Breast epithelium (tissue), 4 donors: ENCODE measurements around the gene TCL1A. TPM values are rescaled to one million over a fixed set of nuclear protein-coding genes. Genes with fewer than 3 reads are reported as not detected.
"Not testable (repeated sequence)": the region's sequence is repeated elsewhere in the genome, so short reads cannot be mapped to it uniquely, and the experiment has no call there.

Experiments used
- DNase-seq, 2 donors: peaks; one replicate each; pipeline ENCODE4 v3.0.0-alpha.2; 2019; ENCODE audit warnings: low spot score in 2 of 2
- H3K27ac ChIP-seq, 2 donors: fragments of 200-600 bp; sonication (generic) in 1 of 2; one replicate each; pipeline ENCODE4 v1.5.1; 2016 to 2019; ENCODE audit warnings: mild to moderate bottlenecking in 1 of 2
- H3K27me3 ChIP-seq, 2 donors: fragments of 200-600 bp; sonication (generic) in 1 of 2; one replicate each; pipeline versions ENCODE4 v1.5.1 to v1.6.0; 2017 to 2019; ENCODE audit warnings: control low read depth in 1 of 2, mild to moderate bottlenecking in 1 of 2
- H3K36me3 ChIP-seq: fragments of 200-600 bp; one replicate; pipeline ENCODE4 v1.5.1; 2019
- H3K4me1 ChIP-seq, 2 donors: fragments of 200-600 bp; sonication (generic); one replicate each; pipeline ENCODE4 v1.5.1; 2016 to 2019; ENCODE audit warnings: control low read depth in 1 of 2
- H3K4me3 ChIP-seq, 3 donors: fragments of 200-600 bp; sonication (generic); 1 replicate in 2 of 3; 2 replicates in 1 of 3; pipeline ENCODE4 v1.5.1; 2016 to 2019; ENCODE audit warnings: mild to moderate bottlenecking in 3 of 3, moderate library complexity in 2 of 3
- H3K9me3 ChIP-seq, 2 donors: fragments of 200-600 bp; sonication (generic) in 1 of 2; one replicate each; pipeline ENCODE4 v1.5.1; 2016 to 2019; ENCODE audit warnings: control low read depth in 1 of 2
- CTCF ChIP-seq, 3 donors: fragments of 450-650 bp; IDR thresholded peaks; one replicate each; pipeline ENCODE4 v1.5.1; 2016 to 2017; ENCODE audit warnings: antibody characterized with exemption in 3 of 3, mild to moderate bottlenecking in 3 of 3, moderate library complexity in 3 of 3
- POLR2A ChIP-seq: fragments of 450-650 bp; IDR thresholded peaks from one replicate; pipeline ENCODE4 v1.6.1; 2016; ENCODE audit warnings: antibody characterized with exemption, mild to moderate bottlenecking, moderate library complexity
- POLR2AphosphoS5 ChIP-seq, 3 donors: sonication (generic); formaldehyde crosslinking; IDR thresholded peaks; one replicate each; pipeline ENCODE4 v1.6.1; 2017; ENCODE audit warnings: antibody characterized with exemption in 3 of 3
- intact Hi-C: fragments of 100-400 bp; cut with DNase I; formaldehyde crosslinking; loops from one replicate; pipeline ENCODE4 v1.15.1; 2023; ENCODE audit warnings: low total_unique reads
- total RNA-seq, 3 donors: library from RNA; depleted of rRNA; stranded (reverse); fragments of >200 nt; gene quantifications; one replicate each; pipeline ENCODE4 v1.1.0, GENCODE V29; 2016

Gene TCL1A
- not detected for total RNA-seq

GRCh38 chr14:95713596-95714371, at the start of gene TCL1A:
Gene TCL1A, minus strand, starts transcription at chr14:95714125. Its CDS starts 59 bp downstream, at chr14:95714066.
- Histone ChIP-seq H3K36me3 (no peaks in the 10 kb centered on the region), H3K4me3 (no peak within 1 kb of the TSS), H3K9me3 (no peaks in the 10 kb centered on the region), H3K27me3 (peaks cover 0 to 22% of the 10 kb centered on the region in 2 donors), H3K27ac (no peak within 1 kb of the TSS), H3K4me1 (no peaks in the 10 kb centered on the region)
- intact Hi-C loops, result no loop called here
- no peak for DNase-seq
- TF ChIP-seq POLR2AphosphoS5 (IDR thresholded peaks at IDR 0.05), result no peak
- TF ChIP-seq POLR2A, result no peak
- TF ChIP-seq CTCF (IDR thresholded peaks at IDR 0.05), result no peak

GRCh38 chr14:95763032-95763431, 49.1 kb upstream of the TCL1A start:
- H3K27me3 ChIP-seq, result peaks cover 0 to 51% of the 10 kb centered on the region in 2 donors
- DNase-seq, H3K36me3 ChIP-seq, H3K27ac ChIP-seq, H3K4me3 ChIP-seq, H3K4me1 ChIP-seq, intact Hi-C loops, H3K9me3 ChIP-seq: not testable (repeated sequence)

DNA sequence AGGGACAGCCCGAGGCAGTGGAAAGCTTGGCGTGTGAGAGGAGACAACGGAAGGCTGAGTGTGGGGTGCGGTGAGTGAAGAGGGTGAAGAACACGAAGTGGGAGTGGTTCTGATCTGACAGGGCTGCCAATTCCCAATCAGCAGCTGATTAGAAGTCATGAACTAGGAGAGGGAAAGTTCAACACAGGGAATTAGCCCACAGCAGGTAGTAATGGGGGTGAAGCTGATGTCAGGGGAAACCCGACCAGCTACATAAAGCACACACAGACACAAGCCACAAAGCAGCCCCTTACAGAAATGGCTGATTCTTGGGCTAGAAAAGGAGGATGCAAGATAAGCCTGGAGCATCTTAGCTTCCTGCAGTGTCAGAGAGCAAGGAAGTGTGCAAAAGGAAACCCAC, 47.5 kb upstream of the TCL1A start:
- H3K4me1 ChIP-seq, result no peaks in the 10 kb centered on the region
- no peak overlapping the region for H3K4me3 ChIP-seq
- no peak overlapping the region for H3K27ac ChIP-seq
- intact Hi-C loops, result no loop called here
- H3K27me3 ChIP-seq, result peaks cover 0 to 46% of the 10 kb centered on the region in 2 donors
- no peak for TF ChIP-seq POLR2A
- no peak for TF ChIP-seq POLR2AphosphoS5 (IDR thresholded peaks at IDR 0.05)
- TF ChIP-seq CTCF (IDR thresholded peaks at IDR 0.05), result no peak
- no peak for DNase-seq
- no peaks in the 10 kb centered on the region for H3K9me3 ChIP-seq
- no peaks in the 10 kb centered on the region for H3K36me3 ChIP-seq

GRCh38 chr14:95760596-95760995, 46.7 kb upstream of the TCL1A start:
- Histone ChIP-seq H3K4me1 (no peaks in the 10 kb centered on the region), H3K36me3 (no peaks in the 10 kb centered on the region), H3K27me3 (peaks cover 0 to 46% of the 10 kb centered on the region in 2 donors), H3K9me3 (no peaks in the 10 kb centered on the region), H3K27ac (no peak overlapping the region), H3K4me3 (no peak overlapping the region)
- intact Hi-C loops, result no loop called here
- TF ChIP-seq POLR2A (no peak), POLR2AphosphoS5 (IDR thresholded peaks at IDR 0.05) (no peak), CTCF (IDR thresholded peaks at IDR 0.05) (no peak)
- DNase-seq, result no peak

DNA sequence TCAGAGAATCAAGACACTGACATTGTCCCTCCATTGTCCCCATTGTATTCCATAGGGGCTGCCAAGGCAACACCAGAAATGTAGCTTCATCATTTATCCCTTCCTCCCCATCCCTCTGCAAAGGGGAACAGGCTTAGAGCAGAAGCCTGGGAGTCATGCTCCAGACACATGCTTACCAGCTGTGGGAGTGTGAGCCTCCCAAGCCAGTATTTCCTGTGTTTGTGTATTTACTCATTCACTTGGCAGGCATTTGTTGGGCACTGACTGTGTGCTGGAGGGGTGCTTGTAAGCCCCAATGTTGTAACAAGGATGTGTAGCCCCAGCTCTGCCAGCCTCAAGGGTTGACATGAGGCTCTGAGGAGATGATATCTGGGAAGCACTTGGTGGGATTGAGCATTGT, 46.0 kb upstream of the TCL1A start:
- no peak for TF ChIP-seq CTCF (IDR thresholded peaks at IDR 0.05)
- TF ChIP-seq POLR2A, result no peak
- no peak for TF ChIP-seq POLR2AphosphoS5 (IDR thresholded peaks at IDR 0.05)
- H3K4me1 ChIP-seq, result no peaks in the 10 kb centered on the region
- no peaks in the 10 kb centered on the region for H3K9me3 ChIP-seq
- no peaks in the 10 kb centered on the region for H3K36me3 ChIP-seq
- no peak for DNase-seq
- no peak overlapping the region for H3K4me3 ChIP-seq
- peaks cover 0 to 42% of the 10 kb centered on the region in 2 donors for H3K27me3 ChIP-seq
- intact Hi-C loops, result no loop called here
- no peak overlapping the region for H3K27ac ChIP-seq
